OCI-LY3 (cell line): ENCODE measurements around the gene CEP70.
"Not testable (repeated sequence)": the region's sequence is repeated elsewhere in the genome, so short reads cannot be mapped to it uniquely, and the experiment has no call there.

Source experiments
- H2AFZ ChIP-seq: fragments of 200-600, 300-600 bp; shearing (Covaris generic); 2 replicates; pipeline ENCODE4 v1.6.0; 2014; ENCODE audit warnings: antibody characterized with exemption, low read depth, low read length
- H3K27ac ChIP-seq: fragments of 200-600, 300-600 bp; sonication (generic); 2 replicates; pipeline ENCODE4 v1.5.1; 2014; ENCODE audit warnings: mild to moderate bottlenecking, low read length, moderate library complexity, mixed read lengths
- H3K27me3 ChIP-seq: fragments of 200-600, 300-600 bp; sonication (generic); 2 replicates; pipeline ENCODE4 v1.6.1; 2014; ENCODE audit warnings: low read depth, low read length, mixed read lengths
- H3K36me3 ChIP-seq: fragments of 200-600, 300-600 bp; sonication (generic); replicated peaks from 2 replicates; pipeline ENCODE3; 2014; ENCODE audit warnings: low read depth, low read length, mixed read lengths
- H3K4me1 ChIP-seq: fragments of 300-600, 200-600 bp; sonication (generic); 2 replicates; pipeline ENCODE4 v1.6.1; 2014; ENCODE audit warnings: low read length, mixed read lengths
- H3K4me2 ChIP-seq: fragments of 200-600, 300-600 bp; sonication (generic); 2 replicates; pipeline ENCODE4 v1.6.1; 2014; ENCODE audit warnings: low read length, mixed read lengths
- H3K4me3 ChIP-seq: fragments of 300-600, 200-600 bp; sonication (generic); 2 replicates; pipeline ENCODE4 v1.5.1; 2014; ENCODE audit warnings: antibody characterized with exemption, mild to moderate bottlenecking, low read length, moderate library complexity
- H3K79me2 ChIP-seq: fragments of 300-600, 200-600 bp; shearing (Covaris generic); 2 replicates; pipeline ENCODE4 v1.6.1; 2014; ENCODE audit warnings: mild to moderate bottlenecking, low read length, mixed read lengths
- H3K9ac ChIP-seq: fragments of 300-600, 200-600 bp; shearing (Covaris generic); 2 replicates; pipeline ENCODE4 v1.6.0; 2014; ENCODE audit warnings: mild to moderate bottlenecking, low read length, moderate library complexity
- H3K9me3 ChIP-seq: fragments of 200-600, 300-600 bp; shearing (Covaris generic); 2 replicates; pipeline ENCODE4 v1.6.1; 2014; ENCODE audit warnings: low read length, mixed read lengths; ENCODE audit not compliant: insufficient read depth
- H4K20me1 ChIP-seq: fragments of 200-600, 300-600 bp; sonication (generic); 2 replicates; pipeline ENCODE4 v1.6.1; 2016; ENCODE audit warnings: low read length, mixed read lengths; ENCODE audit not compliant: insufficient read depth
- EZH2phosphoT487 ChIP-seq: fragments of 200-600 bp; shearing (Covaris generic); IDR thresholded peaks from 2 replicates; pipeline ENCODE4 v1.6.1; 2018; ENCODE audit warnings: antibody characterized with exemption, mixed run types, low read depth
- TF ChIP-seq, protein P1 (sequence below): fragments of 200-600, 300-600 bp; sonication (generic); IDR thresholded peaks from 2 replicates; pipeline ENCODE4 v1.5.1; 2014; ENCODE audit warnings: antibody characterized with exemption, low read length, low read depth

CEP70 gene

DNA sequence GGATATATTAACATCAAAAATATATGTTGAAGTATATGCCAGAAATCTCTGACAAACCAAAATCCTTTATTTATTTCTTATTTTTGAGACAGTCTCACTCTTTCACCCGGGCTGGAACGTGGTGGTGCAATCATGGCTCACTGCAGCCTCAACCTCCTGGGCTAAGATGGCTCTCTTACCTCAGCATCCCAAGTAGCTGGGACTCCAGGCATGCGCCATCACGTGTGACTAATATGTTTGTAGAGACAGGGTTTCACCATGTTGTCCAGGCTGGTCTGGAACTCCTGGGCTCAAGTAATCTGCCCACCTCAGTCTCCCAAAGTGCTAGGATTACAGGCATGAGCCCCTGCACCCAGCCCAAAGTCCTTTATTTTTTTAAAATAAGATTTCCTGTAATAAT is 26.4 kb upstream of the CEP70 start:
- TF ChIP-seq, protein P1, sequence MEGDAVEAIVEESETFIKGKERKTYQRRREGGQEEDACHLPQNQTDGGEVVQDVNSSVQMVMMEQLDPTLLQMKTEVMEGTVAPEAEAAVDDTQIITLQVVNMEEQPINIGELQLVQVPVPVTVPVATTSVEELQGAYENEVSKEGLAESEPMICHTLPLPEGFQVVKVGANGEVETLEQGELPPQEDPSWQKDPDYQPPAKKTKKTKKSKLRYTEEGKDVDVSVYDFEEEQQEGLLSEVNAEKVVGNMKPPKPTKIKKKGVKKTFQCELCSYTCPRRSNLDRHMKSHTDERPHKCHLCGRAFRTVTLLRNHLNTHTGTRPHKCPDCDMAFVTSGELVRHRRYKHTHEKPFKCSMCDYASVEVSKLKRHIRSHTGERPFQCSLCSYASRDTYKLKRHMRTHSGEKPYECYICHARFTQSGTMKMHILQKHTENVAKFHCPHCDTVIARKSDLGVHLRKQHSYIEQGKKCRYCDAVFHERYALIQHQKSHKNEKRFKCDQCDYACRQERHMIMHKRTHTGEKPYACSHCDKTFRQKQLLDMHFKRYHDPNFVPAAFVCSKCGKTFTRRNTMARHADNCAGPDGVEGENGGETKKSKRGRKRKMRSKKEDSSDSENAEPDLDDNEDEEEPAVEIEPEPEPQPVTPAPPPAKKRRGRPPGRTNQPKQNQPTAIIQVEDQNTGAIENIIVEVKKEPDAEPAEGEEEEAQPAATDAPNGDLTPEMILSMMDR = no peak
- TF ChIP-seq EZH2phosphoT487 = no peak
- H3K27me3 ChIP-seq = no peaks in the 10 kb centered on the region
- no peak overlapping the region for H3K9ac ChIP-seq
- no peak overlapping the region for H3K4me2 ChIP-seq
- H2AFZ ChIP-seq = no peak overlapping the region
- peaks cover 16% of the 10 kb centered on the region for H3K79me2 ChIP-seq
- H3K9me3 ChIP-seq = no peaks in the 10 kb centered on the region
- H3K27ac ChIP-seq = no peak overlapping the region
- no peaks in the 10 kb centered on the region for H3K36me3 ChIP-seq
- H3K4me3 ChIP-seq = no peak overlapping the region
- H4K20me1 ChIP-seq = no peaks in the 10 kb centered on the region
- no peaks in the 10 kb centered on the region for H3K4me1 ChIP-seq

DNA sequence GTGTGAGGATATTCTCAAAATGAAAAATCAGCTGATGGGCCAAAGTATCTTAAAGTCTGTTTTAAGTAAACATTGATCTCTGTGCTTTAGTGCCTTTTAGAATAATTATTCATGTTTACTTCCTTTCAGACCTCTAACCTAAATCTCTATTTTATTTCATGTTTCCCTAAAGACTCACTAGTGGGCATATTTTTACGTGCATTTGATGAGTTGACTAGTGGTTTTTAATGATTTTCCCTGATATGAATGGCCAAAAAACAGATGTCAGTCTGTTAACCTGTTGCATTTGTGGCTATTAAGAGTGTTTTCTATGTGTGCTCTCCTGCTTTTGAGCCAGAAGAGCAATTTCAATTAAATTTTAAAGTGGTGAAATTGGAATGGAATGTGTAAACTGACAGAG is 21.4 kb upstream of the CEP70 start:
- H3K4me3 ChIP-seq = no peak overlapping the region
- H3K36me3 ChIP-seq = no peaks in the 10 kb centered on the region
- no peak overlapping the region for H3K4me2 ChIP-seq
- peaks cover 50% of the 10 kb centered on the region for H3K79me2 ChIP-seq
- H3K27me3 ChIP-seq = no peaks in the 10 kb centered on the region
- H3K9ac ChIP-seq = no peak overlapping the region
- no peaks in the 10 kb centered on the region for H3K9me3 ChIP-seq
- no peak overlapping the region for H2AFZ ChIP-seq
- H4K20me1 ChIP-seq = no peaks in the 10 kb centered on the region
- H3K27ac ChIP-seq = no peak overlapping the region
- TF ChIP-seq, protein P1 = no peak
- TF ChIP-seq EZH2phosphoT487 = no peak
- peaks cover 1% of the 10 kb centered on the region; the same call in 1 of the 2 replicates for H3K4me1 ChIP-seq

DNA sequence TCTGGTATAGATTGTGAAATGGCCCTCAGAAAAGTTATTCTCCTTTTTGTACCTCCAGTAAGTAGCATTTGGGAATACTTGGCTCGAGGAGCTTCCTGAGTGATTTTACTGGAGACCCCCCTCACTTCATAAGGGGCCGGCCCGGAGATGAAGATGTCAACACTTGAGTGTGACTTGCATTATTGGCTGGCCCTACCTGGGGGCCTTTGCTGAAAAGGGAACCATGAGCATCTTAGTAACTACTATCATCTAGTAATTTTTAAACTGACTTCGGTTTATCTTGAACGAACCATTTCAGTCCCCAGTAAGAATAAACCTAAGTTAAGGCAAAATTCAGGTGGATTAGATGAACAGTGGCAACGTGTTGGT is 15.8 kb upstream of the CEP70 start:
- peak overlapping the region; percentile 78 for H3K9ac ChIP-seq
- H3K4me2 ChIP-seq = peak overlapping the region; percentile 96
- TF ChIP-seq, protein P1 = no peak
- TF ChIP-seq EZH2phosphoT487 = no peak
- peak overlapping the region; percentile 85 for H3K4me3 ChIP-seq
- peaks cover 3% of the 10 kb centered on the region for H3K36me3 ChIP-seq
- H3K79me2 ChIP-seq = peaks cover 50% of the 10 kb centered on the region
- H2AFZ ChIP-seq = peak overlapping the region; percentile 95
- H3K4me1 ChIP-seq = peaks cover 17% of the 10 kb centered on the region
- no peaks in the 10 kb centered on the region for H3K27me3 ChIP-seq
- no peaks in the 10 kb centered on the region for H3K9me3 ChIP-seq
- H3K27ac ChIP-seq = peak overlapping the region; percentile 71
- no peaks in the 10 kb centered on the region for H4K20me1 ChIP-seq

DNA sequence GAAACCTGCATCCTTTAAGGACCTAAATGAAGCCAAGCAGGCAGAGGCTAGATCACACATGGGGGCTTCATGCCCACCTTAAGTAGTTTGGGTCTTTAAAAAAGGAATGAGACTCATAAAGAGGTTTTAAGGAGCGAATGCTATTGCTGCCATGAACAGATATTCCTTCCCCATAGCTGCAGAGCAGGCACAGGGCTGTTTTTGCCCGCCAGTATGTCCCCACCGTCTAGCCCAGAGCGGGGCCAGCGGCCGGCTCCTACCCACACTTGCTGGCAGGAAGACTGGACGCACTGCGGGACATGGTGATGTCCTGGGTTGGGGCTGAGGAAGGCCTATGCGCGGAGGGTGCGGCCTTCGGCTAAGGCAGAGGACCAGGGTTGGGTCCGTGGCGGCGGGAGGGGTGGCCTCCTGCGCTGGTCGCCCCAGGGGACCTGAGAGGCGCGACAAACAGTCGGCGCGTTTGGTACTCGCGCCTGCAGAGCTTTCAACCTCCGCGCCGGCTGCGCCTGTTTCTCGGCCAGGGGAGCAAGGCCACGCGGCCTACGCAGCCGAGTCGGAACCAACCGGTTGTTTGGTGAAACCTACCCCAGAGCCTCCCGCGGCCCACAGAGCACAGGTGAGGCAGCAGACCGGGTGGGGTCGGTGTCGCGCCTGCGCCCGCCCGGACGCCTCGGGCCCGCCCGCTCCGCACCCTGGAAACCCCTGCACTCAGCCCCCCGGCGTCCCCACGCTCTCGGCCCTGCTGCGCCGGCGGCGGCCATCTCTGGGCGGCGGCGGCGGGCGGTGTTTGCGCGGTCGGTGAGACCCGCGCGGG is 14.5 kb upstream of the CEP70 start, which contains the start of gene FAIM:
Gene FAIM, plus strand, starts transcription at position 450 of the 814 bp plus-strand sequence. CDS start 10,956 bp downstream, outside the sequence.
- Histone ChIP-seq H3K36me3 (peaks cover 7% of the 10 kb centered on the region), H3K79me2 (peaks cover 38% of the 10 kb centered on the region), H3K9ac (peak within 1 kb of the TSS; percentile 78), H2AFZ (peak within 1 kb of the TSS; percentile 95), H3K9me3 (no peaks in the 10 kb centered on the region), H3K27ac (peak within 1 kb of the TSS; percentile 71), H3K4me3 (peak within 1 kb of the TSS; percentile 85), H4K20me1 (no peaks in the 10 kb centered on the region), H3K4me2 (peak within 1 kb of the TSS; percentile 96), H3K4me1 (peaks cover 17% of the 10 kb centered on the region), H3K27me3 (no peaks in the 10 kb centered on the region)
- TF ChIP-seq EZH2phosphoT487 = no peak
- TF ChIP-seq, protein P1 = no peak

DNA sequence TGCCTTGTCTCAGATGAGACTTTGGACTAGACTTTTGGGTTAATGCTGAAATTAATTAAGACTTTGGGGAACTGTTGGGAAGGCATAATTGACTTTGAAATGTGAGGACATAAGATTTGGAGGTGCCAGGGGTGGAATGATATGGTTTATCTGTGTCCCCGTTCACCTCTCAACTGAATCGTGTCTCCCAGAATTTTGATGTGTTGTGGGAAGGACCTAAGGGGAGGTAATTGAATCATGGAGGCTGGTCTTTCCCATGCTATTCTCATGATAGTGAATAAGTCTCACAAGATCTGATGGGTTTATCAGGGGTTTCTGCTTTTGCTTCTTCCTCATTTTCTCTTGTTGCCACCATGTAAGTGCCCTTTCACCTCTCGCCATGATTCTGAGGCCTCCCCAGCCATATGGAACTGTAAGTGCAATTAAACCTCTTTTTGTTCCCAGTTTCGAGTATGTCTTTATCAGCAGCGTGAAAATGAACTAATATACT is 10.1 kb upstream of the CEP70 start:
- H3K4me3 ChIP-seq, H4K20me1 ChIP-seq, H3K79me2 ChIP-seq, H3K36me3 ChIP-seq, H3K27me3 ChIP-seq, H2AFZ ChIP-seq, H3K4me2 ChIP-seq, H3K27ac ChIP-seq, H3K4me1 ChIP-seq, H3K9me3 ChIP-seq, H3K9ac ChIP-seq: not testable (repeated sequence)

DNA sequence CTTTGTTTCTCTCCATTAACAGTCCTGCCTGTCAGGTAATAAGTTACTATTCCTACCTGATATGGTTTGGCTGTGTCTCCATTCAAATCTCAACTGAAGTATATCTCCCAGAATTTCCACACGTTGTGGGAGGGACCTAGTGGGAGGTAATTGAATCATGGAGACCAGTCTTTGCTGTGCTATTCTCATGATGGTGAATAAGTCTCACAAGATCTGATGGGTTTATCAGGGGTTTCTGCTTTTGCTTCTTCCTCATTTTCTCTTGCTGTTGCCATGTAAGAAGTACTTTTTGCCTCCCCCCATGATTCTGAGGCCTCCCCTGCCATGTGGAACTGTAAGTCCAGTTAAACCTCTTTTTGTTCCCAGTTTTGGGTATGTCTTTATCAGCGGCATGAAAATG is 7.6 kb upstream of the CEP70 start:
- H3K36me3 ChIP-seq, H3K4me2 ChIP-seq, H3K4me3 ChIP-seq, H3K79me2 ChIP-seq, H3K9ac ChIP-seq, H3K27ac ChIP-seq, H3K9me3 ChIP-seq, H4K20me1 ChIP-seq, H3K27me3 ChIP-seq, H2AFZ ChIP-seq: not testable (repeated sequence)
- H3K4me1 ChIP-seq = peaks cover 25% of the 10 kb centered on the region
